GM13977 (cell line): ENCODE results near the gene TTC5.

ENCODE experiments used
- DNase-seq: peaks from one replicate; pipeline ENCODE4 v3.0.0; 2012; ENCODE audit warnings: low spot score
- CTCF ChIP-seq: IDR thresholded peaks from 2 replicates; pipeline ENCODE4 v1.5.1; 2012; ENCODE audit warnings: mild to moderate bottlenecking, control low read depth; ENCODE audit not compliant: insufficient read depth; ENCODE audit errors: extremely low read depth, missing control alignments
- in situ Hi-C: fragments of 300-500 bp; cut with MboI; formaldehyde crosslinking; loops from one replicate; pipeline ENCODE4 v1.12.0; 2022; ENCODE audit warnings: low sequenced_read_pairs, low pct_unique_long_range_greater_than_20kb, mixed read lengths, inconsistent platforms; ENCODE audit not compliant: unreplicated experiment

TTC5 gene

GRCh38 chr14:20305265-20306078 is at the start of gene TTC5:
Gene TTC5 (minus strand): TSS chr14:20305951. CDS start chr14:20305937, 14 bp downstream.
- in situ Hi-C loops = no loop called here
- DNase-seq = peak; percentile 86

GRCh38 chr14:20350860-20351259 is 45.1 kb upstream of the TTC5 start:
- DNase-seq = no peak
- TF ChIP-seq CTCF = no peak
- in situ Hi-C loops = no loop called here

More at GRCh38 chr14:20305265-20306078, at the start of gene TTC5:
- peak; percentile 92 for TF ChIP-seq CTCF

GRCh38 chr14:20350282-20350681 is 44.5 kb upstream of the TTC5 start:
- no peak for TF ChIP-seq CTCF
- DNase-seq = no peak
- in situ Hi-C loops = no loop called here

- no peak for TF ChIP-seq CTCF
- in situ Hi-C loops = no loop called here
- DNase-seq = no peak
These were observed 42.0 kb upstream of the TTC5 start for GRCh38 chr14:20347747-20348146.

- in situ Hi-C loops = no loop called here
- TF ChIP-seq CTCF = no peak
- no peak for DNase-seq
These were observed 41.0 kb upstream of the TTC5 start for GRCh38 chr14:20346713-20347112.

GRCh38 chr14:20345366-20345765 is 39.6 kb upstream of the TTC5 start:
- DNase-seq = no peak
- in situ Hi-C loops = no loop called here
- TF ChIP-seq CTCF = no peak
